Globus pallidus (tissue), 1 donor: ENCODE measurements around the gene GAS2L3.
A peak's percentile ranks its signal among the peaks of the same experiment; 100 is the strongest.
"Not testable (repeated sequence)": the region's sequence is repeated elsewhere in the genome, so short reads cannot be mapped to it uniquely, and the experiment has no call there.

Source experiments
- DNase-seq: peaks from one replicate; pipeline ENCODE4 v3.0.0-alpha.2; 2015; ENCODE audit warnings: low spot score

The GAS2L3 gene

DNA sequence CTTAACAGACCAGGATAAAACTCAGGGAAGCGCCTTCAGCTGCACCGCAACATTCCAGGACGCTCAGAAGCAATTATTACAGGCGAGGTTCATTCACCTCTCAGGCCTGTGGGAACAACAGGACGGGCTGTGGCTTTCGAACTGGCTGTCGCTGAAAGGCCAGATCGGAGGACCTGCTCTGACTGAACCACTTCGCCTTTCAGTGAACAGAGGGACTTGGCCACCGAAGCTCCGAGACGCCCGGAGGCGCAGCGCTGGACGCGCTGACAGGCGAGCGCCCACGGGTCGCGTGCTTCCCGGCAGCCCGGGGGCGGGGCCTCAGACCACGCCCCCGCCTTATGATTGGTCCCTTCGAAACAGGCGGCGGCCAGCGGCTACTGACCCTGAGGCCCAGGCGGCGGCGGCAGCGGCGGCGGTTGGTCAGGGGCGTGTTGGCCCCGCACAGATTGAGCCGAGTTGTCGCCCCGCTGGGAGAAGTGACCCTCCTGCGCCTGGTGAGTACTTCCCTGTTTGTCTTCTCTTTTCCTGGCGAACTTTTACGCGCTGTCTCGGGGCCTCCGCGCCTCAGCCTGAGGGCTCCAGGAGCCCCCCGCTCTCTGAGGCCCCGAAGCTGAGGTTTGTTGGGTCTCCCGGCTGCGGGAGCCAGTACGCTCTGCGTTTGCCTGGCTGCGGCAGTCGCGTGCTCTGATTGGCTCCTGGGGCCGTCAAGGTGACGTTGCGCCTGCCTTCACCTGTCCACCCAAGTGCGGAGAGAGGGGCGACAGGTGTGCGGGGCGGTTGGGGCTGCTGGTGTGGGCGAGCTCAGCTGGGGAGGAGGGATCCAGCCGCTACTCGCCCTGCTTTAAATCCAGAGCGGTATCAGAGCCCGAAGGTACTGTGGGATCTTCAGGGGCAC, at the start of gene GAS2L3:
Gene GAS2L3, plus strand, starts transcription at position 393 of the 895 bp plus-strand sequence. CDS start 21,221 bp downstream, outside the sequence.
- peak; percentile 78 for DNase-seq

DNA sequence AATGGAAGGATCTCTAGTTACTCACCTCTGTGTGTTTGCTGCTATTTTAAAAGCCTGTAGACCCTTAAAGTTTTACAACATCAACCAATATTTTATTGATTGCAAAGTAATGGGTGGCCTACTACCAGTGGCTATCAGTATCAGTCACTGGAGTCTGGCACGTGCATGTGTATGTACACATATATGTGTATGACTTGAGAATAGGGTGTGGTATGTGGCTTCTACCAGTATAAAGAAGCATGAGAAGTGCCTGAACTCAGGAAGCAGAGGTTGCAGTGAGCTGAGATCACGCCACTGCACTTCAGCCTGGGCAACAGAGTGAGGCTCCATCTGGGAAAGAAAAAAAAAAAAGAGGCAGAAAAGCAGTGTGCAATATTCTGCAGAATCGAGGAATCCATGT, 45.5 kb upstream of the GAS2L3 start:
- DNase-seq: no peak

DNA sequence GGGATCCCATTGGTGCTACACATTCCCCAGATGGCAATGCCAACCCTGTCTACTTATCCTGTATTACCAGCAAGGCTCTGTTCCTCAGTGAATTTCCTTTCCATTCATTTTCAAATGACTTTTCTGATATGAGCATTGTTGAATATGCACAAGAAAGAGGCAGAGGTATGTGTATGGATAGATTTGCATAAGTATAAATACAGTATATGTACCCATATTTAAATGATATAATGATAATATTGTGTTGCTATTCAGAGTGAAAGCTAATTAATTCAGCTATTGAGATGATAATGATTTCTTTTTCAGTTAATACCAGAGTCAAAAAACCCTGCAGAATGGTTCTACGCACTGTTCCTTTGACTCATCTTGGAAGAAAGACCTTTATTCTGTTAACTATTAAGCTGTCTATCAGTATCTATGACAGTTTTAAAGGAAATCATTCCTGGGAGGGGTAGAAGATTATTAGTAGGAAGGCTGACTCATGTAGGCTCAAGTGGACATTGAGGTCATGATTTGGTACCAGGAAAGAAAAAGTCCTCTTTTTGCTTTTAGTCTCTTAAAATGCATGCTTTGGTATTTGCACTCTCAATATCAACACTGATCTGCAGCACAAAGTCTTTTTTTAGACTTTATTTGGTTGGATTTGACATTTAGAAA, 44.9 kb upstream of the GAS2L3 start:
- DNase-seq: no peak

DNA sequence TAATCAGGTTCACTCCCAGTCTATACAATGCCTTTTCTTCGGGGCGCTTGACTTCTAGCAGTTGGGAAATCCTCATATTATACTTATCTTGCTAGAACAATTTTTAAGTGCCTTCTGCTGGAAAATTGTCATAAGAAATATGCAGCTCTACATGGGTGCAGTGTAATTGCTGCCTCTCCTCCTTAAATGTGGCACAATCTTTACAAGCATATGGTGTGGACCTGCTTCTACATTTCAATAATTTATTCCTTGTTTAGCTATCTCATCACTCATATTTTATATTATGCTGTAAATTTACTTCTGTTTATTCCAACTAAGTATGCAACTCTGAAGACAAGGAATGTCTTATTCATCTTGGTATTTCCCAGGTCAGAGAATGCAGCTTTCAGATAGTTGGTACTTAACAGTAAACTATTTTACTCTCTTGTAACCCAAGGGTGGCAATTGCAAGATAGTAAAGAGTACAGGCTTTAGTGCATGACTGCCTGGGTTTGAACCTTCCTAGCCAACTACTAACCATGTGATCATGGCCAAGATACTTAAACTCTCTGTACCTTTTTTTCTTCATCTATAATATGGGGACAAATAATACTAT, 43.6 kb upstream of the GAS2L3 start:
- no peak for DNase-seq

DNA sequence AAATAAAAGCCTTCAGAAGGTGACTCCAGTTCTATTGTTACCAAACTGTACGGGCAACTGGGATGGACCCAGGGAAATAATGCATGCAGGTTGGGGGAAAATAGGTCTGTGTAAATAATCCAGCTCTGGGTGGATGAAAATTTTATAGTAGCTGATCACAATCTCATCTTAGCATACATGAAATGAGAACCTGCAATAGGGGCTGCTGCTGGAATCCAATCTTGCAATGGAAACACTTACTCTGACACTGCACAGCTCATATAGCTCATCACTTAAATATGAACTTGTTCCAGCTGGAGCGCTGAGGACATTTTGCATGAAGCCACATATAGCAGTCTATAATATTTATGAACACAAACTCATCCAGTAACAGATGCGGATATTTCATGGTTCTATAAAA, 40.1 kb upstream of the GAS2L3 start:
- no peak for DNase-seq

DNA sequence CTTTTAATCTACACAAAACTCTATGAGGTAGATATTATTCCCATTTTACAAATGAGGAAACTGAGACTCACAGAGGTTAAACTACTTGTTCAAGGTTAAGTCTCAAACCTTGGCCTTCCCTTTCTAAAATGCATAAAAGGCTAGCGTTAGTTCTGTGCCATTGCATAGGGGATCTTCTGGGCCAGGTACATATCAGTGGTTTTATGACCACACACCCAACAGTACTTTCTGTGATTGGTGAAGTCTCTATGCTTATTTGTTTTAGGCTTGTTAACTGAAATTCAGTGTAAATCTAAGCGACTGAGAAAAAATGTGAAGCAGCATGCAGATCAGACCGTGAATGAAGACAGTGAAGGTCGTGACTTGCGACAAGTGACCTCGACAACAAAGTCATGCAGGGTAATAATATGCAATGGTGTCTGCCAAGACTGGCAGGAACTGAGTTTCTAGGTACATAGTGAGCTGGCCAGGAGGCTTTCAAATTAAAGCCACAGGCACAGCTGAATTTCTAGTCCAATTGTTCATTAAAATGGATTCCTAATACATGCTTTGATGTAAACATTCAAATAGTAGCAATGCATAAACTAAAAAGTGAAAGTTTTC, 38.8 kb upstream of the GAS2L3 start:
- DNase-seq: no peak

- no peak for DNase-seq
These were observed 34.3 kb upstream of the GAS2L3 start for GRCh38 chr12:100539202-100539601.

DNA sequence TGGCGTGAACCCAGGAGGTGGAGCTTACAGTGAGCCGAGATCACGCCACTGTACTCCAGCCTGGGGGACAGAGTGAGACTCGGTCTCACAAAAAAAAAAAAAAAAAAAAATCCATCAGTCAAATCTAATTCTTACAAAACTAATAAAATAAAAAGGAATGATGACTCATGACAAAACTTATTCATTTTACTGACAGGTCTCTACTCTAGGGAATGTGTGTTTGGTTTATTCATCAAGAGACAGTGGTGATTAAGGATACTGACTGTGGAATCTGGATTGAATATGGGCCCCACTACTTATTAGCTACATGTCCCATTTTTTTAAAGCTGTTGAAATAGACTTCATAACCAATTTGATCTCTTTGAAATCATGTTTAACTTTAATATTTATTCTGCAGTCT, 29.3 kb upstream of the GAS2L3 start:
- no peak for DNase-seq

DNA sequence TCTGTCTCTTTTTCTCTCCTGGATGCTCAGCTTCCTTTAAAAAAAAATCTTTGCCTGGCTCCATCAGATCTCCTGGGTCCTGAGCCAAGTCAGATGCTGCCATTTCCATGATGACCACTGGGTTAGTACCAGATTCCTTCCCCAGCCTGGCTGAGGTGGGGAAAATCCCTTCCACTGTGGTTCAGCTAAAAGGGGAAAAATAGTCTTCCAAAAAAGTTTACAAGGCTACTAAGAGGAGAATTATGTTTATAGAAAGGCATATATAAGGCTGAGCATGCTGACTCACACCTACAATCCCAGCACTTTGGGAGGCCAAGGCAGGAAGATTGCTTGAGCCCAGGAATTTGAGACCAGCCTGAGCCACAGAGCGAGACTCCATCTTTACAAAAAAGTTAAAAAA, 28.4 kb upstream of the GAS2L3 start:
- no peak for DNase-seq

GRCh38 chr12:100553936-100554335, 19.5 kb upstream of the GAS2L3 start:
- no peak for DNase-seq

DNA sequence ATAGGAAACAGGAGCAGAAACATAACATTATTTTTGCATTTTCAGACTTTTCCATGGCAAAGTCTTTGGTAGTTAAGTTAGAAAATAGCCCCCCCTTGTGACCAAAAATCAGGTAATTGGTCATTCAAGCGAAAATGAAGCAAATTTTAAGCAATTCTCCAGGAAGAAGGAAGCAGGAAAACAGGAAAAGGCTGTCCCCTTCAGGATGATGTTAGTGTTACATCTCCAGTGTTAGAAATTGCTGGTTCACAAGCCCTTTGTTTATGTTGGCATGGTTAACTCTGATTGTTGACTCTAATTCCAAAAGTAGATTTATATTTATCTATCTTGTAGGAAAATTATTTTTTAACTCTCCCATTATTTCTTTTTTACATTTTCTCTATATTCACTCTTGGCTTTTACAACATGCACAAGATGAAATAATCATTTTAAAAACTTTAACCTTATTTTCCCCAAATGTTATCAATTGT, 18.8 kb upstream of the GAS2L3 start:
- DNase-seq: peak; percentile 75

GRCh38 chr12:100555722-100556121, 17.8 kb upstream of the GAS2L3 start:
- no peak for DNase-seq

GRCh38 chr12:100557357-100557756, 16.1 kb upstream of the GAS2L3 start:
- no peak for DNase-seq

DNA sequence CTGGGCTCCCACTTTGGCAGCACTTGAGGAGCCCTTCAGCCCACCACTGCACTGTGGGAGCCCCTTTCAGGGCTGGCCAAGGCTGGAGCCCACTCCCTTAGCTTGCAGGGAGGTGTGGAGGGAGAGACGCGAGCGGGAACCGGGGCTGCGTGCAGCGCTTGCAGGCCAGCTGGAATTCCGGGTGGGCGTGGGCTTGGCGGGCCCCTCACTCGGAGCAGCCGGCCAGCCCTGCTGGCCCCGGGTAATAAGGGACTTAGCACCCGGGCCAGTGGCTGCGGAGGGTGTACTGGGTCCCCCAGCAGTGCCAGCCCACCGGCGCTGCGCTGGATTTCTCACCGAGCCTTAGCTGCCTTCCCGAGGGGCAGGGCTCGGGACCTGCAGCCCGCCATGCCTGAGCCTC, 14.2 kb upstream of the GAS2L3 start:
- not testable (repeated sequence) for DNase-seq

DNA sequence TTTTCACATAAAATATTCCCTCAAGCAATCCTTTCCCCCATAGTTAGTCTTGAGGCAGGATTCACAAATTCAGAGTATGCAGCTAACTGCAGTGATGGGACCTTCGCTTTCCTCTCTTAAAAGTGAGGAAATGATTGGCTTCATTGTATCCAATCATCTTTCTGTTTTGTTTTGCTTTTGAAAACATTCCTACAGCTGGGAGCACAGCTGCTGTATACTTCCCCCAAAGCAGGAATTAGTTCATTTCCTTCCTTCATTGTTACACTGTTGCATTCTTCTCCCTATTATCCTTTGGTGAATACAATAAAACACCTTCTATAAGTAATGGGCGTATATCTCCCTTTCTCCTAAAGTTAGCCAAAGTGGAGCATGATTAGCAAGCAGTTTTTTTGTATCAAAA, 9.4 kb upstream of the GAS2L3 start:
- no peak for DNase-seq

- DNase-seq: no peak
These were observed 8.5 kb upstream of the GAS2L3 start for GRCh38 chr12:100564905-100565467.

GRCh38 chr12:100565987-100566545, 7.4 kb upstream of the GAS2L3 start:
- DNase-seq: no peak

- DNase-seq: peak; percentile 56
These were observed 6.4 kb upstream of the GAS2L3 start for GRCh38 chr12:100566887-100567637.

DNA sequence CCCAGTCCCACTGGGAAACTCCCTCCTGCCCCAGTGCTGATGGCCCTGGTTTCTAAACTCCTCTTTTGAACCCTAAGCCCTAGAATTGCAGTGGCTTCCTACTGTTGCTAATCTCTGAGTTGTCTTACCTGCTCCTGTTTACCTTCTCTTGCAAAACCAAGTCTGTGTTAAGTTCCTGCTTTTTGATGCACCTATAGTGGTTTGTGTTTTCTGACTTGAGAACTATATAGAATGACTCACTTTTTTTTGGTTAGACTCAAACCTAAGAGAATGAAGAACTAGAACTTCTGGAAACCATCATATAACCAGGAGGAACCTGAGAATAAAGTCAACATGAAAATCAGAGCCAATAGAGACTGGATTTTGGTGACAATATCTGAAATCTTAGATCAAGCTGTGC, 5.5 kb upstream of the GAS2L3 start:
- DNase-seq: no peak

GRCh38 chr12:100572184-100572583, 1.3 kb upstream of the GAS2L3 start:
- DNase-seq: no peak
